ENCODE results near the gene SMARCD1.

GRCh38 chr12:50050410-50051098 lies 34.6 kb upstream of the SMARCD1 start:
- no peak for TF ChIP-seq CTCF (IDR thresholded peaks at IDR 0.05)
- TF ChIP-seq REST (IDR thresholded peaks at IDR 0.05; ENCODE audit: insufficient read depth in 1 of 2, low read depth in 2 of 2, low read length in 1 of 2) = no peak
- TF ChIP-seq POLR2AphosphoS5 (IDR thresholded peaks at IDR 0.05; ENCODE audit: low read depth, low read length) = no peak
- no peak for TF ChIP-seq TCF7L2 (IDR thresholded peaks at IDR 0.05; ENCODE audit: low read depth, low read length)
- no peak for TF ChIP-seq SIN3A (IDR thresholded peaks at IDR 0.05; ENCODE audit: borderline replicate concordance, insufficient read depth, low read depth, low read length)

Data from Panc1 (cell line).